ENCODE results near the gene DHX8.

DHX8 gene

GRCh38 chr17:43560461-43561427 lies 77.0 kb downstream of the DHX8 start:
- Histone ChIP-seq H3K36me3 (ENCODE audit: low read length) (no peaks in the 10 kb centered on the region), H3F3A (ENCODE audit: insufficient read depth) (no peaks in the 10 kb centered on the region), H3K9me2 (replicated peaks; ENCODE audit: insufficient read depth, low read length) (no peaks in the 10 kb centered on the region), H3K27me3 (ENCODE audit: low read length) (no peaks in the 10 kb centered on the region), H4K20me1 (ENCODE audit: low read depth, low read length) (no peaks in the 10 kb centered on the region), H3K9me3 (ENCODE audit: insufficient read depth, low read length) (no peaks in the 10 kb centered on the region), H2AFZ (ENCODE audit: low read depth, low read length, severe bottlenecking) (no peak overlapping the region), H3K27ac (ENCODE audit: low read depth, low read length) (no peak overlapping the region), H3K4me3 (ENCODE audit: insufficient read depth, low read length, poor library complexity, severe bottlenecking) (no peak overlapping the region), H3K9ac (ENCODE audit: low read length) (no peak overlapping the region), H3K79me2 (ENCODE audit: insufficient read depth, low read length) (no peaks in the 10 kb centered on the region), H3K4me2 (ENCODE audit: low read depth, low read length, poor library complexity, severe bottlenecking) (no peak overlapping the region)
- TF ChIP-seq, protein P1, sequence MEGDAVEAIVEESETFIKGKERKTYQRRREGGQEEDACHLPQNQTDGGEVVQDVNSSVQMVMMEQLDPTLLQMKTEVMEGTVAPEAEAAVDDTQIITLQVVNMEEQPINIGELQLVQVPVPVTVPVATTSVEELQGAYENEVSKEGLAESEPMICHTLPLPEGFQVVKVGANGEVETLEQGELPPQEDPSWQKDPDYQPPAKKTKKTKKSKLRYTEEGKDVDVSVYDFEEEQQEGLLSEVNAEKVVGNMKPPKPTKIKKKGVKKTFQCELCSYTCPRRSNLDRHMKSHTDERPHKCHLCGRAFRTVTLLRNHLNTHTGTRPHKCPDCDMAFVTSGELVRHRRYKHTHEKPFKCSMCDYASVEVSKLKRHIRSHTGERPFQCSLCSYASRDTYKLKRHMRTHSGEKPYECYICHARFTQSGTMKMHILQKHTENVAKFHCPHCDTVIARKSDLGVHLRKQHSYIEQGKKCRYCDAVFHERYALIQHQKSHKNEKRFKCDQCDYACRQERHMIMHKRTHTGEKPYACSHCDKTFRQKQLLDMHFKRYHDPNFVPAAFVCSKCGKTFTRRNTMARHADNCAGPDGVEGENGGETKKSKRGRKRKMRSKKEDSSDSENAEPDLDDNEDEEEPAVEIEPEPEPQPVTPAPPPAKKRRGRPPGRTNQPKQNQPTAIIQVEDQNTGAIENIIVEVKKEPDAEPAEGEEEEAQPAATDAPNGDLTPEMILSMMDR (IDR thresholded peaks at IDR 0.05; ENCODE audit: insufficient read depth, low read length, poor library complexity, severe bottlenecking) = no peak
- no peak for TF ChIP-seq EZH2phosphoT487 (conservative IDR thresholded peaks at IDR 0.05; ENCODE audit: low read length)

DNA sequence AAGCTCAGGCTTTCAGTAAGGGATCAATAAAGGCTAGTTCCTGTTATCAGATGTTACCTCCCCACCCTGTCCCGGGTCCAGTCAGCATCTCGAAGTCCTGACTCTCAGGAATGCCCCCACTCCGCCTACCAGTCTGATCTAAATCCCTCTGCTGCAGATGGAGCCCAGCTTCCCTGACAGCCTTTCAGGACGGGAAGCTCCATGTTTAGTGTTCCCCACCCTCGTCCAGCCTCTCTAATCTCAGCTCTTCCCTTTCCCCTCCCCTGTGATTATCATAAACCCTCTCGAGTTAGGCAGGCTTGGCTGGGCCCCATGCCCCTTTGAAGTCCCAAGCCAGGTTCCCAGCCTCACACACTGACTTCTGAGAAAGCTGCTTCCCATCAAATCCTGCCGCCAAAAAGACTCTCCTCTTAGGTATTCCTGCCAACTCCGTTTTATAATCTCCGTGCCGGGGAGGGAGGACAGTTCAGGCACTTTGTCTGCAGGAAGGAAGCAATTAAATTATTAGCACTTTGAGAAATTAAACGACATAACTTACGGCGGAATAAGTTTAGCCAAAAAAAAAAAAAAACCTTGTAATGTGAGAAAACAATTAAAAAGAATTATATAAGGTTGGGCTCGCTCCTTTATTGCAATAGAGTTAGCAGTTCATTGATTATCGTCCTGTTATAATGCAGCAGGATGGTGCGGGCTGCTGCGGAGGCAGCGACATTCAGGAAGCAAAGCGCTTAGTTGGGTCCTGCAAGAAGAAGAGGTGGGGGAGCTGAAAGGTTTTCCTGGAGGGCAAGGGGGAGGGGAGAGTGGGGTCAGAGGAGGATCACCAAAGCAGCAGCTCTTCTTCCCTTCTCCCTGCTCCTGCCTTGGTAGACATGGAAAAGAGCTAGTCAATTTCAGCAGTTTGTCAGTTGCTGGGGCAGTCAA lies 79.2 kb downstream of the DHX8 start:
- H3K36me3 ChIP-seq (ENCODE audit: low read length) = no peaks in the 10 kb centered on the region
- no peak overlapping the region for H2AFZ ChIP-seq (ENCODE audit: low read depth, low read length, severe bottlenecking)
- H3K4me2 ChIP-seq (ENCODE audit: low read depth, low read length, poor library complexity, severe bottlenecking) = no peak overlapping the region
- no peaks in the 10 kb centered on the region for H3K9me2 ChIP-seq (replicated peaks; ENCODE audit: insufficient read depth, low read length)
- TF ChIP-seq, protein P1 (IDR thresholded peaks at IDR 0.05; ENCODE audit: insufficient read depth, low read length, poor library complexity, severe bottlenecking) = no peak
- TF ChIP-seq EZH2phosphoT487 (conservative IDR thresholded peaks at IDR 0.05; ENCODE audit: low read length) = no peak
- H3K4me3 ChIP-seq (ENCODE audit: insufficient read depth, low read length, poor library complexity, severe bottlenecking) = no peak overlapping the region
- H3K9me3 ChIP-seq (ENCODE audit: insufficient read depth, low read length) = no peaks in the 10 kb centered on the region
- no peaks in the 10 kb centered on the region for H3K27me3 ChIP-seq (ENCODE audit: low read length)
- H3K27ac ChIP-seq (ENCODE audit: low read depth, low read length) = no peak overlapping the region
- H3F3A ChIP-seq (ENCODE audit: insufficient read depth) = no peaks in the 10 kb centered on the region
- no peak overlapping the region for H3K9ac ChIP-seq (ENCODE audit: low read length)
- H3K79me2 ChIP-seq (ENCODE audit: insufficient read depth, low read length) = no peaks in the 10 kb centered on the region
- no peaks in the 10 kb centered on the region for H4K20me1 ChIP-seq (ENCODE audit: low read depth, low read length)

- Histone ChIP-seq H3F3A (ENCODE audit: insufficient read depth) (no peaks in the 10 kb centered on the region), H3K9me3 (ENCODE audit: insufficient read depth, low read length) (no peaks in the 10 kb centered on the region), H4K20me1 (ENCODE audit: low read depth, low read length) (no peaks in the 10 kb centered on the region), H3K9me2 (replicated peaks; ENCODE audit: insufficient read depth, low read length) (no peaks in the 10 kb centered on the region), H3K4me2 (ENCODE audit: low read depth, low read length, poor library complexity, severe bottlenecking) (no peak overlapping the region), H3K27ac (ENCODE audit: low read depth, low read length) (no peak overlapping the region), H3K36me3 (ENCODE audit: low read length) (no peaks in the 10 kb centered on the region), H3K4me3 (ENCODE audit: insufficient read depth, low read length, poor library complexity, severe bottlenecking) (no peak overlapping the region), H2AFZ (ENCODE audit: low read depth, low read length, severe bottlenecking) (no peak overlapping the region), H3K79me2 (ENCODE audit: insufficient read depth, low read length) (no peaks in the 10 kb centered on the region), H3K27me3 (ENCODE audit: low read length) (no peaks in the 10 kb centered on the region), H3K9ac (ENCODE audit: low read length) (no peak overlapping the region)
- TF ChIP-seq EZH2phosphoT487 (conservative IDR thresholded peaks at IDR 0.05; ENCODE audit: low read length) = no peak
- TF ChIP-seq, protein P1 (IDR thresholded peaks at IDR 0.05; ENCODE audit: insufficient read depth, low read length, poor library complexity, severe bottlenecking) = no peak
Measured at GRCh38 chr17:43563600-43564594, 80.1 kb downstream of the DHX8 start.
